MM.1S (cell line): ENCODE data around the gene GFER.

Experiments
- DNase-seq: peaks from one replicate; pipeline ENCODE4 v3.0.0-alpha.2; 2015
- H2AFZ ChIP-seq: fragments of 300-600 bp; sonication (generic); 2 replicates; pipeline ENCODE4 v1.6.0; 2016; ENCODE audit warnings: antibody characterized with exemption, low read length
- H3F3A ChIP-seq: fragments of 300-600 bp; sonication (generic); 2 replicates; pipeline ENCODE4 v1.6.1; 2016; ENCODE audit warnings: mild to moderate bottlenecking, antibody characterized with exemption, low read length, moderate library complexity, mixed read lengths; ENCODE audit not compliant: insufficient read depth
- H3K27ac ChIP-seq: fragments of 300-600 bp; sonication (generic); 2 replicates; pipeline ENCODE4 v1.5.1; 2016; ENCODE audit warnings: mild to moderate bottlenecking, low read length
- H3K27me3 ChIP-seq: fragments of 300-600 bp; sonication (generic); replicated peaks from 2 replicates; pipeline ENCODE4 v1.6.0; 2016; ENCODE audit warnings: low read length; ENCODE audit not compliant: insufficient read depth
- H3K36me3 ChIP-seq: fragments of 300-600 bp; sonication (generic); replicated peaks from 2 replicates; pipeline ENCODE4 v1.6.1; 2016; ENCODE audit warnings: mild to moderate bottlenecking, low read length, mixed read lengths; ENCODE audit not compliant: insufficient read depth
- H3K4me1 ChIP-seq: fragments of 300-600 bp; sonication (generic); 2 replicates; pipeline ENCODE4 v1.6.1; 2016; ENCODE audit warnings: low read length, mixed read lengths
- H3K4me2 ChIP-seq: fragments of 300-600 bp; sonication (generic); 2 replicates; pipeline ENCODE4 v1.6.0; 2016; ENCODE audit warnings: low read depth, low read length
- H3K4me3 ChIP-seq: fragments of 300-600 bp; sonication (generic); 2 replicates; pipeline ENCODE4 v1.5.1; 2016; ENCODE audit warnings: low read length, mixed read lengths
- H3K79me2 ChIP-seq: fragments of 300-600 bp; sonication (generic); 2 replicates; pipeline ENCODE4 v1.6.1; 2016; ENCODE audit warnings: mixed run types, low read length, mixed read lengths
- H3K9ac ChIP-seq: fragments of 300-600 bp; sonication (generic); 2 replicates; pipeline ENCODE4 v1.6.1; 2016; ENCODE audit warnings: low read length, mixed read lengths
- H3K9me2 ChIP-seq: fragments of 300-600 bp; sonication (generic); replicated peaks from 2 replicates; pipeline ENCODE4 v1.6.1; 2016; ENCODE audit warnings: mild to moderate bottlenecking, low read length, mixed read lengths; ENCODE audit not compliant: insufficient read depth
- H3K9me3 ChIP-seq: fragments of 300-600 bp; sonication (generic); replicated peaks from 2 replicates; pipeline ENCODE4 v1.6.1; 2016; ENCODE audit warnings: mild to moderate bottlenecking, low read length, mixed read lengths; ENCODE audit not compliant: insufficient read depth
- H4K20me1 ChIP-seq: fragments of 300-600 bp; sonication (generic); 2 replicates; pipeline ENCODE4 v1.6.1; 2016; ENCODE audit warnings: mild to moderate bottlenecking, low read length, moderate library complexity, mixed read lengths; ENCODE audit not compliant: insufficient read depth
- CTCF ChIP-seq: fragments of 300-600 bp; sonication (generic); IDR thresholded peaks from 2 replicates; pipeline ENCODE4 v1.5.1; 2016; ENCODE audit warnings: antibody characterized with exemption, low read length, mixed read lengths
- EZH2 ChIP-seq: fragments of 300-600 bp; sonication (generic); optimal IDR thresholded peaks from 2 replicates; pipeline ENCODE3; 2017; ENCODE audit warnings: low read depth, mild to moderate bottlenecking, antibody characterized with exemption, low read length, mixed read lengths
- EZH2phosphoT487 ChIP-seq: fragments of 300-600 bp; sonication (generic); IDR thresholded peaks from 2 replicates; pipeline ENCODE4 v1.6.1; 2018; ENCODE audit warnings: antibody characterized with exemption, low read length

The GFER gene

DNA sequence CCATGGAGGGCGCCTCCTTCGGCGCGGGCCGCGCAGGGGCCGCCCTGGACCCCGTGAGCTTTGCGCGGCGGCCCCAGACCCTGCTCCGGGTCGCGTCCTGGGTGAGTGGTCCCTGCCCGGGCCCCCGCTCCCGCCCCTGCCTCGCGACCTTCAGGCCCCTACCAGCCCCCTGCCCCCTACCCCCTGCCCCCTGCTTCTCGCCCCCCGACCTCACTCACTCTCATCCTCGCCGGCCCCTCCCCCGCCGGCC, 6.0 kb downstream of the GFER start:
- Histone ChIP-seq H3F3A (peaks cover 15% of the 10 kb centered on the region), H3K9me3 (no peaks in the 10 kb centered on the region), H3K9me2 (no peaks in the 10 kb centered on the region), H3K4me2 (peak overlapping the region; percentile 99; the same call in 1 of the 2 replicates), H3K27ac (no peak overlapping the region), H3K36me3 (0 out of 2 replicates have a peak, but pooled peaks cover 4% of the 10 kb centered on the region), H3K4me3 (peak overlapping the region; percentile 70; the same call in 1 of the 2 replicates), H3K4me1 (peaks cover 25% of the 10 kb centered on the region), H2AFZ (peak overlapping the region; percentile 84; the same call in 1 of the 2 replicates), H3K9ac (no peak overlapping the region; the same call in 1 of the 2 replicates), H3K79me2 (peaks cover 10% of the 10 kb centered on the region), H4K20me1 (no peaks in the 10 kb centered on the region), H3K27me3 (peaks cover 8% of the 10 kb centered on the region)
- DNase-seq: no peak
- TF ChIP-seq EZH2 (no peak), EZH2phosphoT487 (no peak), CTCF (no peak)

- Histone ChIP-seq H3K4me2 (peak overlapping the region; percentile 99), H4K20me1 (no peaks in the 10 kb centered on the region), H3K4me1 (peaks cover 19% of the 10 kb centered on the region), H3K9ac (peak overlapping the region; percentile 55; the same call in 1 of the 2 replicates), H3K36me3 (0 out of 2 replicates have a peak, but pooled peaks cover 4% of the 10 kb centered on the region), H3K79me2 (peaks cover 4% of the 10 kb centered on the region), H3K4me3 (peak overlapping the region; percentile 70), H2AFZ (peak overlapping the region; percentile 84), H3K27me3 (peaks cover 8% of the 10 kb centered on the region), H3F3A (peaks cover 13% of the 10 kb centered on the region), H3K9me2 (no peaks in the 10 kb centered on the region), H3K9me3 (no peaks in the 10 kb centered on the region), H3K27ac (no peak overlapping the region)
- TF ChIP-seq EZH2phosphoT487 (no peak), CTCF (no peak), EZH2 (no peak)
- peak; percentile 52 for DNase-seq
These were observed 6.5 kb downstream of the GFER start for GRCh38 chr16:1990351-1991134.

DNA sequence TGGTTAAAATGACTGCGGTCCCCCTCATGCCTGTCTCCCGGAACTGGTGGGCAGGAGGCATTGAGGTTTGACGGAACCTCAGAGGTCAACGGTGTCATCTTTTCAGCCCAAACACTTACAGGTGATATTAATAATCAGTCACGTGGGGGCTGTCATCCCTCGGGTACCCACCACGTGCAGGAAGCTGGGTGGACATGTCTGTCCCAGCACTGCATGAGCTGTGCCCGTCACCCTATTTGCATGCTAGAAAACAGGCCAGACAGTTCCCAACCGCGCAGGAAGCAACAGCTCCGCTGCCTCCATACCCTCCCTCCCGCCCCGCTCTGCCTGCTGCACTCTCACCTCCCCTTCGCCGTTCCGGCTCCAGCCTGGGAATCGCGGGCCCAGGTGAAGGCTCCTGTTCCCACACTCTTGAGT, 7.2 kb downstream of the GFER start:
- H3K4me1 ChIP-seq: peaks cover 16% of the 10 kb centered on the region
- H2AFZ ChIP-seq: no peak overlapping the region
- H3K4me2 ChIP-seq: peak overlapping the region; percentile 99; the same call in 1 of the 2 replicates
- H3K36me3 ChIP-seq: 0 out of 2 replicates have a peak, but pooled peaks cover 4% of the 10 kb centered on the region
- no peak overlapping the region for H3K27ac ChIP-seq
- H3K27me3 ChIP-seq: peaks cover 8% of the 10 kb centered on the region
- H3K9me3 ChIP-seq: no peaks in the 10 kb centered on the region
- DNase-seq: no peak
- no peaks in the 10 kb centered on the region for H3K9me2 ChIP-seq
- no peaks in the 10 kb centered on the region for H4K20me1 ChIP-seq
- TF ChIP-seq EZH2phosphoT487 (no peak), EZH2 (no peak), CTCF (no peak)
- no peak overlapping the region for H3K4me3 ChIP-seq
- H3K79me2 ChIP-seq: no peaks in the 10 kb centered on the region
- H3K9ac ChIP-seq: no peak overlapping the region
- H3F3A ChIP-seq: peaks cover 13% of the 10 kb centered on the region
